OCI-LY1 (cell line): ENCODE results near the gene KIF17.

ENCODE experiments used
- EZH2 ChIP-seq: fragments of 200-600 bp; sonication (generic), shearing (Covaris generic); IDR thresholded peaks from 2 replicates; pipeline ENCODE4 v1.8.0; 2017; ENCODE audit warnings: borderline replicate concordance, mixed run types, mild to moderate bottlenecking, antibody characterized with exemption, low read length, moderate library complexity, mixed read lengths
- TF ChIP-seq, protein P1 (sequence below): fragments of 200-600 bp; sonication (generic), shearing (Covaris generic); IDR thresholded peaks from 2 replicates; pipeline ENCODE4 v1.5.1; 2017; ENCODE audit warnings: mild to moderate bottlenecking, antibody characterized with exemption, low read length, moderate library complexity, mixed read lengths

DNA sequence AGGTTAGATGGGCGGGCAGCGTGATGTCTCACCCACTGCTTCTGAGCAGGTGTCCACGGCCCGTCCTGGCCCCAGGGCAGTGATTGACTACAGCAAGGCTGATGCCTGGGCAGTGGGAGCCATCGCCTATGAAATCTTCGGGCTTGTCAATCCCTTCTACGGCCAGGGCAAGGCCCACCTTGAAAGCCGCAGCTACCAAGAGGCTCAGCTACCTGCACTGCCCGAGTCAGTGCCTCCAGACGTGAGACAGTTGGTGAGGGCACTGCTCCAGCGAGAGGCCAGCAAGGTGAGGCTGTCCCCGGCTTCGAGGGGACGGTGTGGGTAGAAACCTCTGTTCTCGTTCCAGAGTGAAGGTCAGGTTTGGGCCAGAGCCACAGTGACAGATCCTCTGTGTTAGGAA is 68.9 kb downstream of the KIF17 start:
- TF ChIP-seq, protein P1, sequence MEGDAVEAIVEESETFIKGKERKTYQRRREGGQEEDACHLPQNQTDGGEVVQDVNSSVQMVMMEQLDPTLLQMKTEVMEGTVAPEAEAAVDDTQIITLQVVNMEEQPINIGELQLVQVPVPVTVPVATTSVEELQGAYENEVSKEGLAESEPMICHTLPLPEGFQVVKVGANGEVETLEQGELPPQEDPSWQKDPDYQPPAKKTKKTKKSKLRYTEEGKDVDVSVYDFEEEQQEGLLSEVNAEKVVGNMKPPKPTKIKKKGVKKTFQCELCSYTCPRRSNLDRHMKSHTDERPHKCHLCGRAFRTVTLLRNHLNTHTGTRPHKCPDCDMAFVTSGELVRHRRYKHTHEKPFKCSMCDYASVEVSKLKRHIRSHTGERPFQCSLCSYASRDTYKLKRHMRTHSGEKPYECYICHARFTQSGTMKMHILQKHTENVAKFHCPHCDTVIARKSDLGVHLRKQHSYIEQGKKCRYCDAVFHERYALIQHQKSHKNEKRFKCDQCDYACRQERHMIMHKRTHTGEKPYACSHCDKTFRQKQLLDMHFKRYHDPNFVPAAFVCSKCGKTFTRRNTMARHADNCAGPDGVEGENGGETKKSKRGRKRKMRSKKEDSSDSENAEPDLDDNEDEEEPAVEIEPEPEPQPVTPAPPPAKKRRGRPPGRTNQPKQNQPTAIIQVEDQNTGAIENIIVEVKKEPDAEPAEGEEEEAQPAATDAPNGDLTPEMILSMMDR = no peak
- TF ChIP-seq EZH2 = no peak
